Measurements from ENCODE around the gene MICOS13. TPM values are rescaled to one million over a fixed set of nuclear protein-coding genes. Genes with fewer than 3 reads are reported as not detected.
"Not testable (repeated sequence)": the region's sequence is repeated elsewhere in the genome, so short reads cannot be mapped to it uniquely, and the experiment has no call there.

MICOS13 gene
- total and polyA plus RNA-seq, 10 donors = 15.7 to 89.5 (median 38.0) TPM

DNA sequence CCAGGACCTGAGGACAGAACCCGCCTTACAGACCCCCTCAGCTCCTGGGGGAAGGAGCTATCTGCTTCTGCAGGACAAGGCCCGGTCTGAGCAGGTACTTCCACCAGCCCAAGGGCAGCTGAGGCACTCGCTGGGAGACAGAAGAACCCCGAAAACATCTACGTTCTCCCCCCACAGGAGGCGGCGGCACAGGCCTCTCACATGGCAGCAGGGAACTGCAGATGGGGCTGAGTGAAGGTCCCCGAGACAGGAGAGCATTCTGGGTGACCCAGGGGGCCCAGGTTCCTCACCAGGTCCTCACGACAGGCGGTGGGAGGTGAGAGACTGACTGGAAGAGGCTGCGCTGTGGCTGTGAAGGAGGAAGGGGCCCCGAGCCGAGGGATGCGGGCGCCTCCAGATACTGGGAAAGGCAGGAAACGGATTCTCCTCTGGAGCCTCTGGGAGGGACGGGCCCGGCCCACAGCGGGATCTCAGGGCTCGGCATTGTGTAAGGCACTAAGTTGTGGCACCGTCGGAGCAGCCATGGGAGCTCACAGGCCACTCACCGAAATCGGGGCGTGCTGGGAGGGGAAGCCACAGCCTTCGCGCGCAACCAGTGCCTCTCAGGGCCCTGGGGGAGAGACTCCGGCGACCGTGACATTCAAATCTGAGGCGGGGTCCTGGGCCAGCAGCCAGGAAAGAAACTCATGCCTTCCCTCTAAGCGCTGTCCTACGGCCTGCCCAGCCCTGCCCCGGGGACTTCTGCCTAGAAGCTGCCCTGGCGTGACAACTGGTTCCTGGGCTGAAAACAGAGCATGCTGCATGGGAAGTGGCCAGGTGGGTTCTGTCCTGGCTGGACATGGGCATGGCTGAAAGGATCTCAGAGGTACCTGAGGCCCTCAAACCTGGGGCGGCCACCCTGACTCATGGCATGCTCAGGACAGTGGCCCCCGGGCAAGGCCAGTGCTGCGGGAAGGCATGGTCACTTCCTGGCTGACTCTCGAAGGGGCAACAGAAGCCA, 23.8 kb upstream of the MICOS13 start:
- 94 to 96% (median 95%) methylated on average over 32 to 40 of the region's 40 CpGs for WGBS, 5 donors
- no peaks in the 10 kb centered on the region for H3K9me3 ChIP-seq
- no peaks in the 10 kb centered on the region for H3K27me3 ChIP-seq (replicated peaks in 1 of 7)
- H3K36me3 ChIP-seq = peaks cover 3 to 96% (median 82%) of the 10 kb centered on the region in 6 donors
- no peak for DNase-seq
- TF ChIP-seq POLR2AphosphoS5 (IDR thresholded peaks at IDR 0.05) (peak in 2 of 3 donors; percentile 9 to 28), POLR2A (IDR thresholded peaks at IDR 0.05) (no peak), CTCF (IDR thresholded peaks at IDR 0.05 in 8 of 11, conservative IDR thresholded peaks at IDR 0.05 in 3 of 11) (no peak)
- H3K4me1 ChIP-seq = no peaks in the 10 kb centered on the region
- no peak overlapping the region for H3K27ac ChIP-seq
- intact Hi-C loops (cut with DNase I; ENCODE audit: low total_unique reads) = no loop called here
- no peak overlapping the region for H3K4me3 ChIP-seq

- intact Hi-C loops (cut with DNase I; ENCODE audit: low total_unique reads); H3K9me3 ChIP-seq; DNase-seq; H3K27ac ChIP-seq; H3K4me3 ChIP-seq; H3K27me3 ChIP-seq (replicated peaks in 1 of 7); H3K4me1 ChIP-seq: not testable (repeated sequence)
- WGBS, 5 donors = 87 to 95% (median 93%) methylated on average over 4 to 22 of the region's 28 CpGs
- peaks cover 3 to 96% (median 77%) of the 10 kb centered on the region in 6 donors for H3K36me3 ChIP-seq
These were observed 21.7 kb upstream of the MICOS13 start for GRCh38 chr19:5702053-5702410.

GRCh38 chr19:5700455-5701092, 20.3 kb upstream of the MICOS13 start:
- intact Hi-C loops (cut with DNase I; ENCODE audit: low total_unique reads) = no loop called here
- TF ChIP-seq POLR2AphosphoS5 (IDR thresholded peaks at IDR 0.05) (peak in 2 of 3 donors; percentile 36 to 39), CTCF (IDR thresholded peaks at IDR 0.05 in 8 of 11, conservative IDR thresholded peaks at IDR 0.05 in 3 of 11) (no peak)
- Histone ChIP-seq H3K4me1 (peaks cover 0 to 3% (median 0%) of the 10 kb centered on the region in 6 donors), H3K9me3 (no peaks in the 10 kb centered on the region), H3K27ac (no peak overlapping the region), H3K4me3 (no peak overlapping the region), H3K27me3 (replicated peaks in 1 of 7) (no peaks in the 10 kb centered on the region), H3K36me3 (peaks cover 4 to 96% (median 77%) of the 10 kb centered on the region in 6 donors)
- 93 to 95% (median 94%) methylated on average over 17 to 22 of the region's 22 CpGs for WGBS, 5 donors
- DNase-seq = no peak

GRCh38 chr19:5698635-5699422, 18.5 kb upstream of the MICOS13 start:
- no peaks in the 10 kb centered on the region for H3K9me3 ChIP-seq
- 82 to 93% (median 89%) methylated on average over 18 to 38 of the region's 38 CpGs for WGBS, 5 donors
- no peak for DNase-seq
- H3K4me3 ChIP-seq = no peak overlapping the region
- peaks cover 7 to 96% (median 76%) of the 10 kb centered on the region in 6 donors for H3K36me3 ChIP-seq
- intact Hi-C loops (cut with DNase I; ENCODE audit: low total_unique reads) = no loop called here
- no peak for TF ChIP-seq POLR2A (IDR thresholded peaks at IDR 0.05)
- TF ChIP-seq POLR2AphosphoS5 (IDR thresholded peaks at IDR 0.05) = peak; percentile 29 to 64 (median 48)
- H3K4me1 ChIP-seq = peaks cover 0 to 11% (median 1%) of the 10 kb centered on the region in 6 donors
- H3K27me3 ChIP-seq (replicated peaks in 1 of 7) = no peaks in the 10 kb centered on the region
- no peak overlapping the region for H3K27ac ChIP-seq
